HFF-Myc (cell line): ENCODE measurements around the gene ARID1A.

Source experiments
- DNase-seq: peaks from one replicate; pipeline ENCODE4 v3.0.0-alpha.2; 2011; ENCODE audit warnings: low read depth; ENCODE audit errors: extremely low read depth
- H3K4me3 ChIP-seq: replicated peaks from 2 replicates; pipeline ENCODE4 v1.5.1; 2011; ENCODE audit warnings: low read depth, mild to moderate bottlenecking, control low read depth, low read length
- TF ChIP-seq, protein P1 (sequence below): IDR thresholded peaks from 2 replicates; pipeline ENCODE4 v1.5.1; 2012; ENCODE audit warnings: mild to moderate bottlenecking, low read depth, low read length, control low read depth; ENCODE audit errors: missing control alignments

Gene ARID1A

DNA sequence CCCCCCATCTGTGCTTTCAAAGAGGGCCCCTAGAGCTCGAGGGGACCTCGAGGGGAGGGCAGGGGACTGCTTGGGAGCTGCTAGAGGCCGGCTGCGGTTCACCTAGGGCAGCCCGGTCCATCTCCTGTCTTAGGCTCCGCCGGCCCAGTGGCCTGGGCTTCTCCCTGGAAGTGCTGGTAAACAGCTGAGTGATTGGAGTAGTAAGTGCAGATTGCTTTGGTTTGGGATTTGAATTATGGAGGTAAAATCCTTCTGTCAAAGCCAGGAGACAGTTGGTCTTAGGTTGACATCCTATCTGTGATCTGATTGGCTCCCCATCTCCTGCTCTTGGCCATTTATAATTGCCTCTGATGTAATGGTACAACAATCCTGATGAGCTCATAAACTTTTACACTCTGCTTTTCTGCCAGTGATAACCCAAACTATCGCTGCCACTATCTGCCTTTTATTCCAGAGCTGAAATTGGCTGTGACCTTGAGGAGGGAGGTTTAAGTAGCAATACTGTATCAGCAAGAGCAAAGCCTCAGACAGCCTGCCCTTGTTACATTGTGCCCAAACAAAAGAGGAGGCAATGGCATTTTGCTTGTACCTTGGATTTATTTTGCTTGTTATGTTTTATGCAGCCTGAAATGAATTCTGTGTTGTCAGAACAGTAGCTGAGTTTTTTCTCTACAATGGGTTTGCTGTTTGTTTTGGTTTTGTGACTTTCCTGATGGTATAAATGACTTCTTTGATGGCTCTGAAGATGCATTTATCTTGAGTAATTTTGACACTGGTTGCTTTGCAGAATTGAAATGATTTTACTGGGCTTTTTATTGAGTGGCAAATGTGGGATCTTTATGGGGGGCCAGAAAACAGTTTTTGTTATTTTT lies 2.4 kb downstream of the ARID1A start:
- TF ChIP-seq, protein P1, sequence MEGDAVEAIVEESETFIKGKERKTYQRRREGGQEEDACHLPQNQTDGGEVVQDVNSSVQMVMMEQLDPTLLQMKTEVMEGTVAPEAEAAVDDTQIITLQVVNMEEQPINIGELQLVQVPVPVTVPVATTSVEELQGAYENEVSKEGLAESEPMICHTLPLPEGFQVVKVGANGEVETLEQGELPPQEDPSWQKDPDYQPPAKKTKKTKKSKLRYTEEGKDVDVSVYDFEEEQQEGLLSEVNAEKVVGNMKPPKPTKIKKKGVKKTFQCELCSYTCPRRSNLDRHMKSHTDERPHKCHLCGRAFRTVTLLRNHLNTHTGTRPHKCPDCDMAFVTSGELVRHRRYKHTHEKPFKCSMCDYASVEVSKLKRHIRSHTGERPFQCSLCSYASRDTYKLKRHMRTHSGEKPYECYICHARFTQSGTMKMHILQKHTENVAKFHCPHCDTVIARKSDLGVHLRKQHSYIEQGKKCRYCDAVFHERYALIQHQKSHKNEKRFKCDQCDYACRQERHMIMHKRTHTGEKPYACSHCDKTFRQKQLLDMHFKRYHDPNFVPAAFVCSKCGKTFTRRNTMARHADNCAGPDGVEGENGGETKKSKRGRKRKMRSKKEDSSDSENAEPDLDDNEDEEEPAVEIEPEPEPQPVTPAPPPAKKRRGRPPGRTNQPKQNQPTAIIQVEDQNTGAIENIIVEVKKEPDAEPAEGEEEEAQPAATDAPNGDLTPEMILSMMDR = no peak
- peak; percentile 85 for DNase-seq
- peak overlapping the region; percentile 73 for H3K4me3 ChIP-seq

DNA sequence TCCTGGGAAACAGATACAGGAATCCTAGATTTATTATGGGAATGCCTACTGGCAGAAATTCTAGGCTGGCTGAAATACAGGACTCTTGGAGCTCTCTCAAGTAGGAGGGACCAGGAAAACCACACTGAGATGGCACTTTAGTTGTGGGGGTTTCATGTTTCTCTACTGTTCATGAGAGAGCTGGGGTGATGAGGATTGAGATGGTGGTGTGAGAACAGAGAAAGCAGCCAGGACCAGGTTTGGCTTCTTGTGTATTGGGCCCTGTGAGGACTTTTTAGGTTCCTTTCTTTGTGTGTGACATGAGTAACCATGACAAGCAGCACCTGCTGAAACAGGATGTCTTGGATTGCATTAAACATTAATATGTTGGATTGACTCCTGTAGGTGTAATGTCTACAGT lies 4.9 kb downstream of the ARID1A start:
- DNase-seq = no peak
- H3K4me3 ChIP-seq = peak overlapping the region; percentile 17; the same call in 1 of the 2 replicates
- TF ChIP-seq, protein P1 = no peak

DNA sequence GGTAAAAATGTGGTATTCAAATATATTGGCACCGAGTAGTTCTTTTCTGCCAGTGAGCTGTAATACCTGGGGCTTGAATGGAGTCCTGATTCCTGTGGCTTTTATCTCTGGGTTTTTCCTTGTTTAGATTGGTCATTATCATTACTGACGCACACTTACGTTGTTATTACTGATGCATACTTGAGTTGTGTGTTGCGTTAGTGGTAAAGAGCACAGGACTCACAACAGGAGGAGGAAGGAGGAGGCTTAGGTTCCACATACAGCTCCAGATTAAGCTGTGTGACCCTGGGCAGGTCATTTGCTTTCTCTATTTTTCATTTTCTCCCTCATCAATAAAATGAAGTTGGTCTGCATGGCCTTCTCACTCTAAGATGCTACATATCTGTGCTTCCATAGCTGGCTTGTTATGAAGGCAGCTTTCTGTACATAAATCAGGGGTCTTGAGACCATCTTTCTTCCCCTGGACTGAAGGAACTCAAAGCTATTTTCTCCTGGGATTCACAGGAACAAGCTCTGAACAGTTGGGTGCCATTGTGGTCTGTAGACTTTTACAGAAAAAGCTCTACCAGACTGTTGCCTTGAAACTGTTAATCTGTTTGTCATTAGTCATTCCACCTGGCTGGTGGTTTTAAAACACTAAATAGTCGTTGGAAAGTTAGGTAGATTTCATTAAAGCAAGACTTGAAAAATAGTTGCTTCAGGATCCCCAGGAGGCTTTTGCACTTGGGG lies 5.6 kb downstream of the ARID1A start:
- TF ChIP-seq, protein P1 = no peak
- peak overlapping the region; percentile 17; the same call in 1 of the 2 replicates for H3K4me3 ChIP-seq

DNA sequence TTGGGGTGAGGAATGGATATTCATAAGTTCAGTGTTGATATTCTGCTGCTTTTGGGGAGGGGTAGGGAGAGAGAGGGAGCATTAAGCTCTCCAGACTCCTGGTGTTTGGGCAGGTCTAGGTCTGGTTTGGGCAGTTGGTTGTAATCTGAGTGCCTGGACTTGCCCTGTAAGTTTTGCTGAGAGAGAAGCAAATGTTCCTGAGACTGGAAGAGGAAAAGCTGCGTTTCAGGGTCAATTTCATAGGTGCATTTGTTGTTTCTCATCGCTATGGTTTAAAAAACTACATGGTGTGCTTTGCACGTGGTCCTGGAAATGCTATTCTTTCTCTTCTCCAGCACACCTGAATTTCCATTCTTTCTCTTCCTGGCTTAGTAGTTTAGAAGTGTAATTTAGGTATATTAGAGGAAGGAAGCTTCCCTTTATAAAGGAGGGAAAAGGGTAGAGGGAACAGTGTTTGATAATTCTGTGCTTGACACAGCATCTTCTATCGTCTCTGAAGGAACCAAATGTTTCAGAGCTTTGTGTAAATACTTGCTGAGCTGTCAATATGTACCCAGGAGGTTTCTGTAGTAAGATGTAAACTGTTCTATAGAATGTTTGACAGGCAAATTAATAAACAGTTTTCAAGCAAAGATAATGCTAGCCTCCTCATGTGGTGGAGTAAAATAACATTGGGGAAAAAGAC lies 6.3 kb downstream of the ARID1A start:
- TF ChIP-seq, protein P1 = no peak
- DNase-seq = no peak
- no peak overlapping the region for H3K4me3 ChIP-seq

More for the DNA sequence above, 5.6 kb downstream of the ARID1A start:
- no peak for DNase-seq

DNA sequence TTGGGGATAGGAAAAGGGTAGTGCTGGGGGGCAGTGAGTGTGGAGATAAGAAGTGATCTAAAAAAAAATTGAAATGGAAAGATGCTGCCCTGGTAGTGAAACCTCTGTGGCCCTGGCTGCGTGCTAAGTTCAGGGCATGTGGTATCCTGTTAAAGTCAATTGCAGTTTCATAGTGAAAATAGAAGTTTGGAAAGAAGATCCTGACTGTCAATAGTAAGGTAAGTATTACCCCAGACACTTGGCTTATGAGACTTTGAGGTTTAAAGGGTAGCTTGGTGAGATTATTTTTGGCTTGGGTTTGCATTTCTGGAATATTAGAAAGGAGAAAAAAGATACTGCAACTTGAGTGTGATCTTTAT lies 6.8 kb downstream of the ARID1A start:
- TF ChIP-seq, protein P1 = no peak
- no peak for DNase-seq
- H3K4me3 ChIP-seq = no peak overlapping the region

DNA sequence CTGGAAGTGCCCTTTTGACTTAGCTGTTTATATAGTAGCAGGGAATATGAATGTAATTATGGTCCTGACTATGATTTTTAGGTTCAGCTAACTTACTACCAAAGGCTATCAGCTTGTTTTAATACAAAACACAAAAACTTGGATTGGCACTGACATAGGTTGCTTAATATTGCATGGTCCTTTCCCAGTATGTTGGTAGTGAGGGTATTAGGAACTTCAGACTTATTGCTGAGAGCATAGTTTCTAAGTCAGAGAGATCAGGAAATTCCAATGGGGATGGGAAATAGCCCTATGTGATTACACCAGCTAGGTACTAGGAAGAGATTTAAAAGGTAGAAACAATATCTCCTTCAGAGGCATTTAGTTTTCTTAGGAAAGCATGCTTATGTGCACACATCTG lies 7.7 kb downstream of the ARID1A start:
- H3K4me3 ChIP-seq = no peak overlapping the region
- no peak for DNase-seq
- TF ChIP-seq, protein P1 = no peak
